ENCODE results near the gene NTNG1.

NTNG1 gene

DNA sequence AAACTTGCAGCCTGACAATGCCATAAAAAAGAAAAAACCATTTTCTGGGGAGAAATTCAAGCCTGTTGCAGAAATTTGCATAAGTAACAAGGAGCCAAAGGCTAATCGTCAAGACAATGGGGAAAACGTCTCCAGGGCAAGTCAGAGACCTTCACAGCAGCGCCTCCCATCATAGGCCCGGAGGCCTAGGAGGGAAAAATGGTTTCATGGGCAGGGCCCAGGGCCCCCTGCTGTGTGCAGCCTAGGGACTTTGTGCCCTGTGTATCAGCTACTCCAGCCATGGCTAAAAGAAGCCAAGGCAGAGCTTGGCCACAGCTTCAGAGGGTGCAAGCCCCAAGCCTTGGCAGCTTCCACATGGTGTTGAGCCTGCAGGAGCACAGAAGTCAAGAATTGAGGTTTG is 369.5 kb downstream of the NTNG1 start:
- DNase-seq (ENCODE audit: low read depth in 2 of 2), result no peak

DNA sequence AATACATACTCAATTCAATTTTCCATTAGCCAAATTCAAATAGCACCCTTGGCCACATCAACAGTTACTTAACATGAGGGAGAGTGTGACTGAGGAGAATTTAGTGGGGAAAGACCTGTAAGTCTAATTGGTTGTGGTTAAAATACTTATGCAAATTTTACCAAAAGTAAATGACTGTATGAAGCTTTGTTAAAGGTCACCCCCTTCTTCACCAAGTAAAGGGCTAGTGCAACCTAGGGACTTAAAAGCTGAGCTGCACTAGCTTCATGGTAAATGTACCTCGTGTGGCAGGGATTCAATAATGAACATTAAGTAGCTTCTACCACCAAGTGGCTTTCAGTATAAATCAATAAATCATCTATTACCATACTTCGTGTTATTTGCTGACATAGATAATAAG is 372.0 kb downstream of the NTNG1 start:
- DNase-seq (ENCODE audit: low read depth in 2 of 2), result no peak

DNA sequence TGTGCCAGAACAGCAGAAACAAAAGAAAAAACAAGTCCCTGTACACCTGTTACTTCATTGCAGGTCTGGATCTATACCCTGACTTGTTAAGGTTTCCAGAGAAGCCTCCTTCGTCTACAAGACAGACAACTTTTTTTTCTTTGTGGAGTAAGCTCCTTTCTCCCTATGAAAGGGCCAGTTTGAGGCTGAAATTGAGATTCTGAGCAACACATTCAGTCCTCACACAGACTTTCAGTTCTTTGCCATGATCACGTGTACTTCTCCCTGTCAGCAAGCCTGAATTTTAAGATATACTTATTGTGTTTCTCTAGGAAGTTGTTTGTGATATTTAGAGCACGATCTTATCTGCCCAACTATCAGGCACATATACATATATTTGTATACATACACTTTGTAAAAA is 374.0 kb downstream of the NTNG1 start:
- DNase-seq (ENCODE audit: low read depth in 2 of 2), result no peak

DNA sequence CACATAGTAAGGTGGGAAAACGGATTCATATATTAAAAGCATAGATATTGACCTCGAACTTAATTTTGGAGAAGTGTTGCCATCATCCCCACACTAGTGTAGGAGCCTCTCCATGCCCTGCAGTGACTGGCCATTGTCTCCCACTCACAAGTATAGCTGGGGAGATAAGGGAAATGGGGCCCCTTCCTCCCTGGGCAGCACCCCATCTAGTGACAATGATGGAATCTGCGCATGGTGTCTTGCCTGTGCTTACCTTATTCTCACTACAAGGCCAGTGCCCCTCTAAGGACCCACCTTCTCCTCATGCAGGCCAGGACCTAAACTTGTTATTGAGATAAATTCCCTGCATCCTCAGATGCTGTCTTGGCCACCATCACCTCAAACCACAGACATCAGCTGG is 374.9 kb downstream of the NTNG1 start:
- DNase-seq (ENCODE audit: low read depth in 2 of 2), result no peak

DNA sequence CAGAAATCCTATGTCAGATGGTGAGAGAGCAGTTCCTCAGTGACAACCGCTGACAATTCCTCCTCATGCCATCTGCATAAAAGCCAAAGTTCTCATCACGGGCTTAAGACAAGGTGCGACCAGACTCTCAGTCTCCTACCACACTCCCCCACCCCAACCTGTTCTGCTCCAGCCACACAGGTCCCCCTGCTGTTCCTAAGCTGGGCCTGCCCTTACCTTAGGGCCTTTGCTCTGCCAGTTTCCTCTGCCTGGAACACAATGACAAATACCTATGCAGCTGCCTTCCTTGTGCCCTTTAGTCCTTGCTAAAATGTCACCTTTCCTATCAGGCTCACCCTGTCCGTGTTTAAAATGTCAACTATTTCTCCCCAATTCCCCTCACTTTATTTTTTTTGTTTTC is 382.2 kb downstream of the NTNG1 start:
- DNase-seq (ENCODE audit: low read depth in 2 of 2), result no peak

DNA sequence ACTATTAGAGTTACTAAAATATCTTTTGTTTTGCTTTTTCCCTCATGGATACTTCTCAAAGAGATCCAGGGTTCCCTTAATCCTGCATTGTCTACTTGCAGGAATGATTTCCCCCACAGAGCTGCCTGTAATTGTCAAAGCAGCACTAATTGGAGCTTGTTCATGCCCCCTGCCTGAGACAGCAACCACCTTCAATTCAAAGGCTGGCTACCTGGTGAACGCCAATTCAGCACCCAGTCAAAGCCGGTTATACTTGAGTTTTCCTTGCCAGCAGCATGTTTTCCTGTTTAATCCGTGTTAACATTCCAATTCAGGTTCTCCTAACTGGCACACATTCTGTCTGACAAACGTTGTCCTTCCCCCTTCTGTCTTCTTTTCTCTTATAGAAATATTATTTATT is 382.9 kb downstream of the NTNG1 start:
- no peak for DNase-seq (ENCODE audit: low read depth in 2 of 2)

DNA sequence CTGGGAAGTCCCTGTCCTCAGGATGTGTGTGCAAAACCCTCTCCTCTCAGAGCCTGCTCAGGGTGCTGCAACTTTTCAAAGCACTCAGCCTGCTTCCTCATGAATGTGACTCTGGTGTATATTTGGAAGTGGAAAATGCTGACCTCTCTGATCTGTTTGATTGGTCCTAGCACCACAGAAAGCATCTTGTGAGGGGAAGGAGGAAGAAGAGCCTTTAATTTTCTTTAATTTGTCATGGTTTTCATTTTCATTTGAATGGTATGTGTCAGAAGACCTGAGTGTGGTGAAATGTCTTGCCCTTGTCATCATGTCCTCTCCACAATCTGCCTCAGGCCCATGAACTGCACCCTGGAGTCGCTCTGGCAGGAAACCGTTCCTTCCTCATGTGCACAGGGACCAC is 383.5 kb downstream of the NTNG1 start:
- no peak for DNase-seq (ENCODE audit: low read depth in 2 of 2)

DNA sequence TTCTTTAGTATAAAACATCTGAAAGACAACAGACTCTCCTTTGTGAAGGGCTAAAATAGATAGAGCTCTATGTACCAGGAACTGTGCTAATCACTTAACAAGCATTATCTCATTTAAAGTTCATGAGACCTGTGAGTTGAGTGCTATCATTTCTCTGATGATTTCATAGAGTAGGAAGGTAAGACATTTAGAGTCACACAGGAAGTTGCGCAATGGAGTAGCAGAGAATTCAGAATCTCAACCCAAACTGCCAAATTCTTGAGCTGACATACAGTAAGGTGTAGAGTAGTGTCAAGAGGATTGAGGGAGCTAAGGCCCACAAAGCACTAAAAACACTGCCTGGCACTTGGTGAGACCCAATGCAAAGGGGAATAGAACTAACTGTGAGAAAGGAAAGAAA is 384.3 kb downstream of the NTNG1 start:
- DNase-seq (ENCODE audit: low read depth in 2 of 2), result peak in 1 of 2 experiments; percentile 6

DNA sequence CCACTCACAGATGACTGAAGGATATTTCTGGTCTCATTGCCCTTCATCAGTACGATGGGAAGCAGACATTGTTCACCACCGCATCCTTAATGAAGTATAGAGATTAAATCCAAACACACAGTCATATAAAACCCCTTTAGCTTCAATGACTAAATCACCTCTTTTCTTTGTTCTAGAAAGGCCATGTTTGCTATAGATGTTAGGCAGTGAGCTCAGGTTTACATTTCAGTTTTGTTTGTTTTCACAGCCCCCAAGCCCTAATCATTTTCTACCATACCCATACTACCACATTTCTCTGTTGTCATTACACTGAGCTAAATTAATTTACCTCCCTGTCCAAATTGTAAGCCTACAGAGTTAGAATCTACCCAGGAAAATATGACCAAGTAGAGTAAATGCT is 385.1 kb downstream of the NTNG1 start:
- no peak for DNase-seq (ENCODE audit: low read depth in 2 of 2)

DNA sequence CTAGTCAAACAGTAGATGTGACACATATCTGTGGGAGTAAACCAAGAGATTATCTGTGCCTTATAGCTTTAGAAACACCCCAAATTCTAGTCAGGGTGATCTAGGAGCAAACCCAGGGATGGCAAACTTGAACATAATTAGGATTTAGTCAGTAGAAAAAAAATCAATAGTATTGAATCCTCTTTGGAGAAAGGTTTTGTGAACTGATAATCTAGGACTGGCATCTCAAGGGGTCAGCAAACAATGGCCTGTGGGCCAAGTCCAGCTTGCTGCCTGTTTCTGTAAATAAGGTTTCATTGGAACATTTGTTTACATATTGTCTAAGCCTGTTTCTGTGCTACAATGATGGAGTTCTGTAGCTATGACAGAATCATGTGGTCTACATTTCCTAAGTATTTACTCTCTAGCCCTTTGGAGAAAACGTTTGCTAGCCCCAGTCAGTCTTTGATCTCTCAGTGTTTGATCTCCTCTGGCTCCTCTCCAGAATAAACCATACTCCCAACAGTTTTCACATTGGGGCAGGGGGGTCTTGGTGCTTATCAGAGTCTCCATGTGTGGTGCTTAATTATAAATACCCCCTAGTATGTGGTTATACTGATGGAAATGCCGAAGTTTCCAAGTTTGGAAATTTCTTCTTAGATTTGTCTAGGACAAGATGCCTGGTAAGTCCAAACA is 385.8 kb downstream of the NTNG1 start:
- no peak for DNase-seq (ENCODE audit: low read depth in 2 of 2)

DNA sequence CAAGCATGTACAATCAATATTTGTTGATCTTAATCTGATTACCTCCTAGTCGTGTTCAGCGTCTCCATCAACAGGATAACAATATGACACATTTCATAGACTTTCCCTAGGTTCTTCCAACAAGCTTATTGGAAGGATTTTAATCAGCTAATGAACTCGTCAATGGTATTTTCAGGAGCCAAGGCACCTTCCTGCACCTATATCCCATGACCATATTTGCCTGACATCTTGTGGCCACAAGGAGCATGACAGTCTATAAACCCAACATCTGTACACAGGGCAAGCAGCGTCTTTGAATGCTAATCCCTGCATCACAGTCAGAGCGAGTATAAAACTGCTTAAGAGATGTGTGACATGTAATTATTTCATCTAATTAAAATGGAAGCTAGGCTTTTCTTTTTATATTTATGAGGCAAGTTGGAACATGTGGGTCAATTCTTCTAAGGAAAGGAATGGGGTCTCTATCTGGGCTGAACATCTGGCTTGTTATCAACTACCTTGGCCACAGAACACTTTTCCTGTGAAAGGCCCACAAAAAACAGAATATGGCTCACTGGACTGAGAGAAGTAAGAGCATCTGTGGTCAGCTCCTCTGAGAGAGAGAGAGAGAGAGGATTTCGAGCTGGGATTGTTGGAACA is 388.8 kb downstream of the NTNG1 start:
- DNase-seq (ENCODE audit: low read depth in 2 of 2), result peak; percentile 22 to 29

DNA sequence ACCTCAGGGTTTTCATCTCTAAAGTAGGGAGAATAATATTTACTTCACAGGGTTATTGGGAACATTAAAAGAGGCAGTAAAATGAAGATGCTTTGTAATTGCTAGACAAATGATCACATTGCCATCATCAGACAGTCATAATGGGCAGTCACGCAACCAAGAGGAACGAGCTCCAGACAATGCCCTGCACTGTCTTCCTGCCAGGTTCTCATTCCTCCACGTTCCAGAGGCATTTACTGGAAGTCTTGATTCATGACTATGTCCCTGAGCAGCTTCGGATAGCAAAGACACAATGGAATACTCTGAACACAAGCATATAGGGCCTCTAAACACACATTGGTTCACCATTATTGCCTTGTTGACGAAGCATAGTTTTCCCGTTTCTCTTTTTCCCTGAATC is 389.7 kb downstream of the NTNG1 start:
- DNase-seq (ENCODE audit: low read depth in 2 of 2), result no peak

DNA sequence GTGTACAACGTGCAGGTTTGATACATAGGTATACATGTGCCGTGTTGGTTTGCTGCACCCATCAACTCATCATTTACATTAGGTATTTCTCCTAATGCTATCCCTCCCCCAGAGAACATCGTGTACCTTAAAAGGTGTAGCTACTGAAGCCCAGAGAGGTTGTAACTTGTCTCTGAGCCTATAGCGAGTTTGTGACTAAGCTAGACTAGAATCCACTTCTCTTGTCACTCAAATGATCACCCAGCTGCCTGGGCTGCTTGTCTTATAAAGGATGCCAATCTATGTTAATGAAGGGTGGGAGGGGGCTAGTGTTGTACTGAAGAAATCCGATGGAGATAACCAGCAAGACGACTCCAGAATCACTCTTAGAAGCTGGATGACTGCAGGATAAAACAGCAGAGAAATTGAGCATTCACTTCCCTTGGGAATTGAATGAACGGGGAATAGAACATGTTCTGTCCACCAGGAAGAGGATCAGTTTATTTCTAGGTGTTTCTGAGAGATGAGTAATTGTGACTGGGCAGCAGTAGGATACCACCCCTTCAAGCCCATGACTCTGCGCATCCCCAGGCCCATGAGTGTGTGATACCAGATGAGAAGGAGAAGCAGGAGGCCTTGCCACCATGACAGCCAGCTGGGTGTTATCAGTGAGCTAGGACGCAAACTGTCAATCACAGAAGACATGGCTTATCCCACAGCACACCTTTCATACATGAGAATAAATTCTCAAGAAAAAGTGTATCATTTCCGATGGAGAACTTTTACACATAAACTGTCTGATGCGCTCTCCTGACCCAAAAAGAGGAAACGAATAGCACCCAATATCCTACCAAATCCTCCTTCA is 390.4 kb downstream of the NTNG1 start:
- no peak for DNase-seq (ENCODE audit: low read depth in 2 of 2)

DNA sequence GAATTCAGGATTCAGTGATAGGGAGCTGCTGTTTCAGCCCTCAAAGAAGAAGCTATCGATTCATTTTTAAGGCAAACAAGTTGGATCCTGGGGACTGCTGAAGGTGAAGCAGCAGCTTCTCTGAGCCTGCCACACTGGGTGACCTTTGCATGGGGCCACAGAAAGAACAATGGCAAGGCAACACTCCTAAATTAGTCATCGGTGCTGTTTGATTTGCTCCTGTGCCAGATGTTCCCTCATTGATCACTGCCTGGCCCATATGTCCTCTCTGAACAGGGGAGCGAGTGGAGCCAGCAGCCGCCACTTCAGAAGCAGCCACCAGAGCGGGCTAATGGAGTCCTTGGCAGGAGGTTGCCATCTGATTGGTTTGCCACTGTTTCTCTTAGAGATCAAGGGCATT is 391.5 kb downstream of the NTNG1 start:
- no peak for DNase-seq (ENCODE audit: low read depth in 2 of 2)

All from fibroblast of skin of left biceps (primary cell).